Activated T-helper 9 cell treated with anti-CD3 and anti-CD28 coated beads, Interleukin-2, amount 50 U/mL, for 16 hours (primary cell): ENCODE results near the gene OCA2.

ENCODE experiments used
- DNase-seq: peaks from one replicate; pipeline ENCODE4 v3.0.0-alpha.2; 2020; ENCODE audit warnings: low read depth

OCA2 gene

GRCh38 chr15:28078191-28078719, 20.9 kb downstream of the OCA2 start:
- DNase-seq = no peak

- no peak for DNase-seq
Measured at GRCh38 chr15:28075573-28075972, 23.5 kb downstream of the OCA2 start.

- no peak for DNase-seq
Measured at GRCh38 chr15:28068930-28069329, 30.2 kb downstream of the OCA2 start.

GRCh38 chr15:28066231-28066630, 32.9 kb downstream of the OCA2 start:
- DNase-seq = no peak

GRCh38 chr15:28060005-28060404, 39.1 kb downstream of the OCA2 start:
- DNase-seq = no peak

GRCh38 chr15:28058082-28058481, 41.0 kb downstream of the OCA2 start:
- no peak for DNase-seq

GRCh38 chr15:28051955-28052633, 47.0 kb downstream of the OCA2 start:
- no peak for DNase-seq

GRCh38 chr15:28049581-28049980, 49.5 kb downstream of the OCA2 start:
- no peak for DNase-seq

GRCh38 chr15:28047277-28047676, 51.8 kb downstream of the OCA2 start:
- no peak for DNase-seq

GRCh38 chr15:28044121-28044672, 54.9 kb downstream of the OCA2 start:
- DNase-seq = no peak

GRCh38 chr15:28043691-28044091, 55.4 kb downstream of the OCA2 start:
- no peak for DNase-seq

- no peak for DNase-seq
Measured at GRCh38 chr15:28037969-28038590, 61.0 kb downstream of the OCA2 start.

GRCh38 chr15:28033443-28033842, 65.7 kb downstream of the OCA2 start:
- no peak for DNase-seq

GRCh38 chr15:28030801-28031200, 68.3 kb downstream of the OCA2 start:
- DNase-seq = no peak

- DNase-seq = no peak
Measured at GRCh38 chr15:28027714-28028076, 71.4 kb downstream of the OCA2 start.

GRCh38 chr15:28026764-28027713, 72.1 kb downstream of the OCA2 start:
- DNase-seq = no peak

GRCh38 chr15:28026221-28026620, 72.9 kb downstream of the OCA2 start:
- DNase-seq = no peak

- DNase-seq = no peak
Measured at GRCh38 chr15:28025413-28025812, 73.7 kb downstream of the OCA2 start.

- DNase-seq = no peak
Measured at GRCh38 chr15:28024889-28025250, 74.2 kb downstream of the OCA2 start.

GRCh38 chr15:28023933-28024888, 74.9 kb downstream of the OCA2 start:
- no peak for DNase-seq

GRCh38 chr15:28023422-28023821, 75.7 kb downstream of the OCA2 start:
- no peak for DNase-seq
